Neural cell (in vitro differentiated cells): ENCODE results near the gene GTF2H1. TPM values are rescaled to one million over a fixed set of nuclear protein-coding genes. Genes with fewer than 3 reads are reported as not detected.

Source experiments
- H2AFZ ChIP-seq: fragments of 200-600, 300-800 bp; sonication (generic), shearing (Covaris generic); 2 replicates; pipeline ENCODE4 v1.6.0; 2014; ENCODE audit warnings: low read depth, mild to moderate bottlenecking, antibody characterized with exemption, low read length, moderate library complexity
- H3F3A ChIP-seq: fragments of 200-600 bp; shearing (Covaris generic); 2 replicates; pipeline ENCODE4 v1.6.1; 2016; ENCODE audit warnings: mild to moderate bottlenecking, moderate library complexity, mixed read lengths, antibody characterized with exemption, low read length; ENCODE audit not compliant: insufficient read depth, poor library complexity, severe bottlenecking
- H3K27ac ChIP-seq: fragments of 200-600, 300-800 bp; sonication (generic), shearing (Covaris generic); 2 replicates; pipeline ENCODE4 v1.5.1; 2014; ENCODE audit warnings: mild to moderate bottlenecking, low read length, moderate library complexity
- H3K27me3 ChIP-seq: fragments of 300-800, 200-600 bp; sonication (generic), shearing (Covaris generic); 2 replicates; pipeline ENCODE4 v1.6.0; 2014; ENCODE audit warnings: mild to moderate bottlenecking, low read depth, low read length, moderate library complexity; ENCODE audit not compliant: insufficient read depth
- H3K36me3 ChIP-seq: fragments of 300-800, 200-600 bp; sonication (generic), shearing (Covaris generic); 2 replicates; pipeline ENCODE4 v1.5.1; 2014; ENCODE audit warnings: mild to moderate bottlenecking, antibody characterized with exemption, low read length, moderate library complexity; ENCODE audit not compliant: insufficient read depth
- H3K4me2 ChIP-seq: fragments of 300-800, 200-600 bp; sonication (generic), shearing (Covaris generic); 2 replicates; pipeline ENCODE4 v1.6.0; 2014; ENCODE audit warnings: mild to moderate bottlenecking, low read length
- H3K4me3 ChIP-seq: fragments of 300-800, 200-600 bp; sonication (generic), shearing (Covaris generic); 2 replicates; pipeline ENCODE4 v1.5.1; 2014; ENCODE audit warnings: mild to moderate bottlenecking, low read length, moderate library complexity
- H3K79me2 ChIP-seq: fragments of 200-600 bp; shearing (Covaris generic); replicated peaks from 2 replicates; pipeline ENCODE4 v1.6.0; 2014; ENCODE audit warnings: mild to moderate bottlenecking, low read length, moderate library complexity; ENCODE audit not compliant: insufficient read depth
- H3K9ac ChIP-seq: fragments of 300-800, 200-600 bp; sonication (generic), shearing (Covaris generic); 2 replicates; pipeline ENCODE4 v1.6.1; 2016; ENCODE audit warnings: mild to moderate bottlenecking, low read length, mixed read lengths
- H3K9me2 ChIP-seq: fragments of 200-600 bp; shearing (Covaris generic); 2 replicates; pipeline ENCODE4 v1.6.1; 2016; ENCODE audit warnings: mild to moderate bottlenecking, low read length, mixed read lengths; ENCODE audit not compliant: insufficient read depth
- H3K9me3 ChIP-seq: fragments of 200-600, 300-800 bp; sonication (generic), shearing (Covaris generic); 2 replicates; pipeline ENCODE4 v1.6.1; 2016; ENCODE audit warnings: mild to moderate bottlenecking, mixed run types, low read length, moderate library complexity, mixed read lengths
- H4K20me1 ChIP-seq: fragments of 200-600 bp; shearing (Covaris generic); 2 replicates; pipeline ENCODE4 v1.6.1; 2016; ENCODE audit warnings: mild to moderate bottlenecking, mixed run types; ENCODE audit not compliant: insufficient read depth
- EP300 ChIP-seq: fragments of 450-650 bp; conservative IDR thresholded peaks from 2 replicates; pipeline ENCODE4 v1.6.1; 2014; ENCODE audit warnings: antibody characterized with exemption, mild to moderate bottlenecking, moderate library complexity; ENCODE audit not compliant: poor library complexity, severe bottlenecking
- EZH2 ChIP-seq: fragments of 200-600, 300-800 bp; shearing (Covaris generic), sonication (generic); IDR thresholded peaks from 2 replicates; pipeline ENCODE4 v1.6.1; 2014; ENCODE audit warnings: antibody characterized with exemption, low read length, borderline replicate concordance, mild to moderate bottlenecking; ENCODE audit not compliant: insufficient read depth, poor library complexity, severe bottlenecking
- MXI1 ChIP-seq: fragments of 450-650 bp; conservative IDR thresholded peaks from 2 replicates; pipeline ENCODE4 v1.6.1; 2014; ENCODE audit warnings: antibody characterized with exemption, mild to moderate bottlenecking; ENCODE audit not compliant: poor library complexity, severe bottlenecking
- POLR2AphosphoS5 ChIP-seq: IDR thresholded peaks from 2 replicates; pipeline ENCODE4 v1.6.1; 2012
- RAD21 ChIP-seq: fragments of 450-650 bp; conservative IDR thresholded peaks from 2 replicates; pipeline ENCODE4 v1.6.1; 2014; ENCODE audit warnings: antibody characterized with exemption, mild to moderate bottlenecking, moderate library complexity
- SMC3 ChIP-seq: fragments of 450-650 bp; conservative IDR thresholded peaks from 2 replicates; pipeline ENCODE4 v1.6.1; 2014; ENCODE audit warnings: antibody characterized with exemption, mild to moderate bottlenecking, moderate library complexity; ENCODE audit not compliant: poor library complexity
- TAF1 ChIP-seq: IDR thresholded peaks from 2 replicates; pipeline ENCODE4 v1.6.1; 2012; ENCODE audit warnings: low read depth
- polyA plus RNA-seq: library from polyadenylated mRNA; depleted of rRNA; stranded (reverse); fragments of >200 nt; gene quantifications from 2 replicates; pipeline ENCODE4 v1.2.3, GENCODE V29; 2014
- TF ChIP-seq, protein P1 (sequence below): IDR thresholded peaks from 2 replicates; pipeline ENCODE4 v1.6.1; 2012; ENCODE audit warnings: borderline replicate concordance
- TF ChIP-seq, protein P2 (sequence below): fragments of 450-650 bp; IDR thresholded peaks from 2 replicates; pipeline ENCODE4 v1.5.1; 2014; ENCODE audit warnings: antibody characterized with exemption, mild to moderate bottlenecking, moderate library complexity; ENCODE audit not compliant: poor library complexity, severe bottlenecking

Gene GTF2H1
- polyA plus RNA-seq, 1 donor from 2014 or later = 109 TPM

DNA sequence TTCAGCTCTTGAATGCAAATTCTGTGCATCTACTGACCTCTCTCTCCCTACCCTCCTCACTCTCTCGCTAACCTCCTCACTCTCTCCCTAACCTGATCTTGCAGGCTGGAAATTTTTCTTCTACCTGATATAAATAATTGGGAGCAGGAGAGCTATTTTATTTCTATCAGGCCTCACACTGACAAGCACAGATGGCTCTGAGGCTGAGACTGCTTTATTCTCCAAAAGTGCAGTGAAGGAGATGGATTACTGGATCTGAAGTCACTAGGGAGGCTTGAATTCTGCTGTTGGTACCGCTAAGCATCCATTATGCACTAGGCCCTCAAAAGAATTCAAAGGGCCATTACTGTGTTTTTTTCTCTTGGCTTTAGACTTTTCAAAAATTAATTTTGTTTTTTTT is 52.6 kb downstream of the GTF2H1 start:
- no peak overlapping the region for H3K27ac ChIP-seq
- H4K20me1 ChIP-seq = no peaks in the 10 kb centered on the region
- no peaks in the 10 kb centered on the region for H3K27me3 ChIP-seq
- no peak overlapping the region for H3K9ac ChIP-seq
- no peaks in the 10 kb centered on the region for H3K9me2 ChIP-seq
- no peaks in the 10 kb centered on the region for H3K9me3 ChIP-seq
- H3K36me3 ChIP-seq = no peaks in the 10 kb centered on the region
- no peak overlapping the region for H3K4me3 ChIP-seq
- H3K4me2 ChIP-seq = no peak overlapping the region
- no peaks in the 10 kb centered on the region for H3K79me2 ChIP-seq
- TF ChIP-seq, protein P1, sequence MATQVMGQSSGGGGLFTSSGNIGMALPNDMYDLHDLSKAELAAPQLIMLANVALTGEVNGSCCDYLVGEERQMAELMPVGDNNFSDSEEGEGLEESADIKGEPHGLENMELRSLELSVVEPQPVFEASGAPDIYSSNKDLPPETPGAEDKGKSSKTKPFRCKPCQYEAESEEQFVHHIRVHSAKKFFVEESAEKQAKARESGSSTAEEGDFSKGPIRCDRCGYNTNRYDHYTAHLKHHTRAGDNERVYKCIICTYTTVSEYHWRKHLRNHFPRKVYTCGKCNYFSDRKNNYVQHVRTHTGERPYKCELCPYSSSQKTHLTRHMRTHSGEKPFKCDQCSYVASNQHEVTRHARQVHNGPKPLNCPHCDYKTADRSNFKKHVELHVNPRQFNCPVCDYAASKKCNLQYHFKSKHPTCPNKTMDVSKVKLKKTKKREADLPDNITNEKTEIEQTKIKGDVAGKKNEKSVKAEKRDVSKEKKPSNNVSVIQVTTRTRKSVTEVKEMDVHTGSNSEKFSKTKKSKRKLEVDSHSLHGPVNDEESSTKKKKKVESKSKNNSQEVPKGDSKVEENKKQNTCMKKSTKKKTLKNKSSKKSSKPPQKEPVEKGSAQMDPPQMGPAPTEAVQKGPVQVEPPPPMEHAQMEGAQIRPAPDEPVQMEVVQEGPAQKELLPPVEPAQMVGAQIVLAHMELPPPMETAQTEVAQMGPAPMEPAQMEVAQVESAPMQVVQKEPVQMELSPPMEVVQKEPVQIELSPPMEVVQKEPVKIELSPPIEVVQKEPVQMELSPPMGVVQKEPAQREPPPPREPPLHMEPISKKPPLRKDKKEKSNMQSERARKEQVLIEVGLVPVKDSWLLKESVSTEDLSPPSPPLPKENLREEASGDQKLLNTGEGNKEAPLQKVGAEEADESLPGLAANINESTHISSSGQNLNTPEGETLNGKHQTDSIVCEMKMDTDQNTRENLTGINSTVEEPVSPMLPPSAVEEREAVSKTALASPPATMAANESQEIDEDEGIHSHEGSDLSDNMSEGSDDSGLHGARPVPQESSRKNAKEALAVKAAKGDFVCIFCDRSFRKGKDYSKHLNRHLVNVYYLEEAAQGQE = no peak
- TF ChIP-seq TAF1 = no peak
- TF ChIP-seq, protein P2, sequence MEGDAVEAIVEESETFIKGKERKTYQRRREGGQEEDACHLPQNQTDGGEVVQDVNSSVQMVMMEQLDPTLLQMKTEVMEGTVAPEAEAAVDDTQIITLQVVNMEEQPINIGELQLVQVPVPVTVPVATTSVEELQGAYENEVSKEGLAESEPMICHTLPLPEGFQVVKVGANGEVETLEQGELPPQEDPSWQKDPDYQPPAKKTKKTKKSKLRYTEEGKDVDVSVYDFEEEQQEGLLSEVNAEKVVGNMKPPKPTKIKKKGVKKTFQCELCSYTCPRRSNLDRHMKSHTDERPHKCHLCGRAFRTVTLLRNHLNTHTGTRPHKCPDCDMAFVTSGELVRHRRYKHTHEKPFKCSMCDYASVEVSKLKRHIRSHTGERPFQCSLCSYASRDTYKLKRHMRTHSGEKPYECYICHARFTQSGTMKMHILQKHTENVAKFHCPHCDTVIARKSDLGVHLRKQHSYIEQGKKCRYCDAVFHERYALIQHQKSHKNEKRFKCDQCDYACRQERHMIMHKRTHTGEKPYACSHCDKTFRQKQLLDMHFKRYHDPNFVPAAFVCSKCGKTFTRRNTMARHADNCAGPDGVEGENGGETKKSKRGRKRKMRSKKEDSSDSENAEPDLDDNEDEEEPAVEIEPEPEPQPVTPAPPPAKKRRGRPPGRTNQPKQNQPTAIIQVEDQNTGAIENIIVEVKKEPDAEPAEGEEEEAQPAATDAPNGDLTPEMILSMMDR = no peak
- no peak for TF ChIP-seq EP300
- TF ChIP-seq EZH2 = no peak
- no peak for TF ChIP-seq SMC3
- TF ChIP-seq RAD21 = no peak
- no peak for TF ChIP-seq MXI1
- TF ChIP-seq POLR2AphosphoS5 = no peak
- no peaks in the 10 kb centered on the region for H3F3A ChIP-seq
- no peak overlapping the region for H2AFZ ChIP-seq

DNA sequence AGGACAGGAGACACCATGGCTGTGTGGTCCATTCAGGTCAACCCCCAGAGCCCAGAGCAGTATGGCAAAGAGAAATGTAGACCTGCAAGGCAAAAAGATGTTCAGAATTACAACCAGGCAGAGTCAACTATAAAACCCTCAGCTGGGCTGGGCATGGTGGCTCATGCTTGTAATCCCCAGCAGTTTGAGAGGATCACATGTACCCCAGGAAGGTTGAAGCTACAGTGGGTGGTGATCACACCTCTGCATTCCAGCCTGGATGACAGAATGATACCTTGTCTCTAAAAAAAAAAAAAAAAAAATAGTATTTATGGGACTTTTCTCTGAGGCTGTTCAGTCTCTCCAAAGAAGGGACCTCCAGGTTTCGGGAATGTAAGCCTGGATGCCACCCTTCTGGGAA is 53.6 kb downstream of the GTF2H1 start:
- no peak overlapping the region for H2AFZ ChIP-seq
- H3K27me3 ChIP-seq = no peaks in the 10 kb centered on the region
- no peaks in the 10 kb centered on the region for H4K20me1 ChIP-seq
- TF ChIP-seq EP300 (no peak), EZH2 (no peak), POLR2AphosphoS5 (no peak), SMC3 (no peak), TAF1 (no peak), MXI1 (no peak), RAD21 (no peak)
- TF ChIP-seq, protein P2 = no peak
- TF ChIP-seq, protein P1 = no peak
- no peaks in the 10 kb centered on the region for H3K36me3 ChIP-seq
- H3K9ac ChIP-seq = no peak overlapping the region
- no peak overlapping the region for H3K27ac ChIP-seq
- no peaks in the 10 kb centered on the region for H3K79me2 ChIP-seq
- H3K4me2 ChIP-seq = no peak overlapping the region
- H3F3A ChIP-seq = no peaks in the 10 kb centered on the region
- H3K9me2 ChIP-seq = no peaks in the 10 kb centered on the region
- no peaks in the 10 kb centered on the region for H3K9me3 ChIP-seq
- H3K4me3 ChIP-seq = no peak overlapping the region
